Peyer's patch (tissue), 4 donors: ENCODE measurements around the gene SPINK5. TPM values are rescaled to one million over a fixed set of nuclear protein-coding genes. Genes with fewer than 3 reads are reported as not detected.

Source experiments
- DNase-seq, 3 donors: peaks; one replicate each; pipeline ENCODE4 v3.0.0-alpha.2; 2017 to 2019
- H3K27ac ChIP-seq, 4 donors: fragments of 200-600 bp; sonication (generic); one replicate each; pipeline ENCODE4 v1.5.1; 2016 to 2019
- H3K27me3 ChIP-seq, 2 donors: fragments of 200-600 bp; sonication (generic); one replicate each; pipeline ENCODE4 v1.5.1; 2019
- H3K36me3 ChIP-seq, 3 donors: fragments of 200-600 bp; sonication (generic); one replicate each; pipeline ENCODE4 v1.5.1; 2016 to 2019
- H3K4me1 ChIP-seq, 4 donors: fragments of 200-600 bp; sonication (generic); one replicate each; pipeline ENCODE4 v1.5.1; 2016 to 2019
- H3K4me3 ChIP-seq, 4 donors: fragments of 200-600 bp; sonication (generic); 1 replicate in 3 of 4; 2 replicates in 1 of 4; pipeline ENCODE4 v1.5.1; 2016 to 2019; ENCODE audit warnings: mild to moderate bottlenecking in 1 of 4
- H3K9me3 ChIP-seq, 4 donors: fragments of 200-600 bp; sonication (generic); one replicate each; pipeline ENCODE4 v1.5.1; 2016 to 2019; ENCODE audit warnings: mild to moderate bottlenecking in 1 of 4
- CTCF ChIP-seq, 6 experiments: fragments of 450-650 bp in 4 of 6; fragments of 200-600 bp in 2 of 6; sonication (generic) in 1 of 6; IDR thresholded peaks; one replicate each; pipeline ENCODE4 v1.5.1; 2017 to 2019; ENCODE audit warnings: antibody characterized with exemption in 6 of 6, mild to moderate bottlenecking in 3 of 6, moderate library complexity in 1 of 6
- POLR2A ChIP-seq, 2 donors: fragments of 450-650 bp; IDR thresholded peaks; one replicate each; pipeline ENCODE4 v1.5.1; 2017; ENCODE audit warnings: antibody characterized with exemption in 2 of 2, mild to moderate bottlenecking in 2 of 2, moderate library complexity in 2 of 2
- total RNA-seq, 4 donors: library from RNA; depleted of rRNA; stranded (reverse); fragments of >200 nt; gene quantifications; one replicate each; pipeline ENCODE4 v1.1.0, GENCODE V29; 2016

The SPINK5 gene
- total RNA-seq, 4 donors from 2014 or later, result 0.94 TPM; not detected in 3

- no peak overlapping the region for H3K4me3 ChIP-seq
- no peak overlapping the region for H3K27ac ChIP-seq
- DNase-seq, result no peak
- no peak for TF ChIP-seq POLR2A (IDR thresholded peaks at IDR 0.05)
- TF ChIP-seq CTCF (IDR thresholded peaks at IDR 0.05), result no peak
- H3K36me3 ChIP-seq, result no peaks in the 10 kb centered on the region
- H3K27me3 ChIP-seq, result no peaks in the 10 kb centered on the region
- H3K9me3 ChIP-seq, result no peaks in the 10 kb centered on the region
- H3K4me1 ChIP-seq, result no peaks in the 10 kb centered on the region
These were observed 30.6 kb downstream of the SPINK5 start for GRCh38 chr5:148094336-148094735.

- no peak for TF ChIP-seq POLR2A (IDR thresholded peaks at IDR 0.05)
- TF ChIP-seq CTCF (IDR thresholded peaks at IDR 0.05), result no peak
- Histone ChIP-seq H3K27ac (no peak overlapping the region), H3K36me3 (no peaks in the 10 kb centered on the region), H3K4me1 (no peaks in the 10 kb centered on the region), H3K9me3 (no peaks in the 10 kb centered on the region), H3K27me3 (no peaks in the 10 kb centered on the region), H3K4me3 (no peak overlapping the region)
- DNase-seq, result no peak
These were observed 40.4 kb downstream of the SPINK5 start for GRCh38 chr5:148104226-148104625.

- no peaks in the 10 kb centered on the region for H3K4me1 ChIP-seq
- H3K27ac ChIP-seq, result no peak overlapping the region
- no peak overlapping the region for H3K4me3 ChIP-seq
- no peaks in the 10 kb centered on the region for H3K9me3 ChIP-seq
- DNase-seq, result no peak
- no peaks in the 10 kb centered on the region for H3K27me3 ChIP-seq
- no peaks in the 10 kb centered on the region for H3K36me3 ChIP-seq
- peak in 2 of 6 experiments; percentile 31 to 35 for TF ChIP-seq CTCF (IDR thresholded peaks at IDR 0.05)
- TF ChIP-seq POLR2A (IDR thresholded peaks at IDR 0.05), result no peak
These were observed 43.8 kb downstream of the SPINK5 start for GRCh38 chr5:148107608-148108007.

- no peaks in the 10 kb centered on the region for H3K27me3 ChIP-seq
- no peak overlapping the region for H3K27ac ChIP-seq
- H3K9me3 ChIP-seq, result no peaks in the 10 kb centered on the region
- H3K4me1 ChIP-seq, result no peaks in the 10 kb centered on the region
- TF ChIP-seq CTCF (IDR thresholded peaks at IDR 0.05) (no peak), POLR2A (IDR thresholded peaks at IDR 0.05) (no peak)
- H3K36me3 ChIP-seq, result no peaks in the 10 kb centered on the region
- no peak for DNase-seq
- H3K4me3 ChIP-seq, result no peak overlapping the region
These were observed 49.5 kb downstream of the SPINK5 start for GRCh38 chr5:148113243-148113642.

- no peak for DNase-seq
- Histone ChIP-seq H3K4me3 (no peak overlapping the region), H3K4me1 (no peaks in the 10 kb centered on the region), H3K27me3 (no peaks in the 10 kb centered on the region), H3K36me3 (no peaks in the 10 kb centered on the region), H3K27ac (no peak overlapping the region), H3K9me3 (no peaks in the 10 kb centered on the region)
- TF ChIP-seq CTCF (IDR thresholded peaks at IDR 0.05), result no peak
- TF ChIP-seq POLR2A (IDR thresholded peaks at IDR 0.05), result no peak
These were observed 56.5 kb downstream of the SPINK5 start for GRCh38 chr5:148120317-148120716.

- no peak for DNase-seq
- no peaks in the 10 kb centered on the region for H3K9me3 ChIP-seq
- no peaks in the 10 kb centered on the region for H3K4me1 ChIP-seq
- TF ChIP-seq POLR2A (IDR thresholded peaks at IDR 0.05) (no peak), CTCF (IDR thresholded peaks at IDR 0.05) (no peak)
- no peak overlapping the region for H3K4me3 ChIP-seq
- H3K27ac ChIP-seq, result no peak overlapping the region
- no peaks in the 10 kb centered on the region for H3K27me3 ChIP-seq
- no peaks in the 10 kb centered on the region for H3K36me3 ChIP-seq
These were observed 61.9 kb downstream of the SPINK5 start for GRCh38 chr5:148125641-148126040.
